ENCODE data around the gene PLA2G4B.

PLA2G4B gene

GRCh38 chr15:41869770-41870688 is 31.4 kb downstream of the PLA2G4B start:
- no peak for DNase-seq (ENCODE audit: low read depth in 2 of 2)

GRCh38 chr15:41870689-41871081 is 32.0 kb downstream of the PLA2G4B start:
- peak in 1 of 2 donors; percentile 7 for DNase-seq (ENCODE audit: low read depth in 2 of 2)

DNA sequence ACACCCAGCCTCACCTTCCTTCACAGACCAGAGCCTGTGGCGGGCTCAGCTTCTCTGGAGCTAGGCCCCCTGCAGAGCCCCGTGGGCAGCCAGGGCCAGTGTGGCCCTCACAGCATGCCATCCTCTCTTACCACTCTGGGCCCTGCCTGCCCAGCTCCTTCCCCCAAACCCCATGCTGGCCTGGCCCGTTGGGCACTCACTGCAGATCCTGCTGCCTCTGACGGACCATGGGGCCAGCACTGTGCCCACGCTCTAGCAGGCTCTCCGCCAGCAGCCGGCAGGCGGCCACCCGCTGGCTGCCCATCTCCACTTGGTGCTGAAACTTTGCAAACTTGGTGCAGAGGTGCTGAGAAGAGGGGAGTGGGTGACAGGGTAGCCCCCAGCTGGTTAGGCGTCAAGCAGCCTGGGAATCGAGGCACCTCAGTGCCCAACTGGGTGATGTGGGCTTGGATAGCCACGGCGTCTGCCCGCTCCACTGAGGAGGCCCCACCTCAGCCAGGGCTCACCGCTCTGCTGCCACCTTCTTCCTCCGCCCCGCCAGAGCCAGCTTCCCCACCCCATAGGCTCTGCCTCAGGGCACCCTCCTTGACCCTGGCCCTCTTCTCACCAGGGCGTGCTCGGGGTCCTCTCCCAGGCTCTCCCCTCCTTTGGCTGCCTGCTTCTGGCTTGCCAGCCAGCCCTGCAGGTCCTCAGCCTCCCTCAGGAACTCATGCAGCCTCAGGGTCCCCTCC is 32.7 kb downstream of the PLA2G4B start:
- no peak for DNase-seq (ENCODE audit: low read depth in 2 of 2)

DNA sequence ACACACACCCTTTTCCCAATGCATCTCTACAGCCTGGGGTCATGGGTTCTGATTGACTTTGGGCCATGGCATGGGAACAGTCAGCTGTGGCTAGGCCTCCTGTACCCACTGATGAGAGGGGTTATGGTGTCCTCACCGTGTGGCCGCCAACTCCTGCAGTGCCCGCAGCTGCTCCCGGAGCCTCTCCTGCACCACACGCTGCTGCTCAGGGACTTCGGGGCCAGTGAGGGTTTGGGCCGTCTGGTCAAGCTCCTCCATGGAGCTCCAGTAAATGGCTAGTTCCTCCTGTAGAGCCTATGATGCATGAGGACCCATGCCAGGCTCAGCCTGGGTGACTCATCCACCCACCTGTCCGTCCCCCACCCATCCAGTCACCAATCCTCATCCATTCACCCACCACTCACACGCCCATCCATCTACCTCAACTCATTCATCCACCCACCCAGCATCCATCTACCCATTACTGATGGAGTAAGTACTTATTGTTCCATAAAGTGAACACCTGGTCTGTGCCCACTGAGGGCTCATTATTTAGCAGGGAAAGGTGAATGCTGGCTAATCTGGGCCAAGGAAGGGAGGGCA is 33.6 kb downstream of the PLA2G4B start:
- no peak for DNase-seq (ENCODE audit: low read depth in 2 of 2)

DNA sequence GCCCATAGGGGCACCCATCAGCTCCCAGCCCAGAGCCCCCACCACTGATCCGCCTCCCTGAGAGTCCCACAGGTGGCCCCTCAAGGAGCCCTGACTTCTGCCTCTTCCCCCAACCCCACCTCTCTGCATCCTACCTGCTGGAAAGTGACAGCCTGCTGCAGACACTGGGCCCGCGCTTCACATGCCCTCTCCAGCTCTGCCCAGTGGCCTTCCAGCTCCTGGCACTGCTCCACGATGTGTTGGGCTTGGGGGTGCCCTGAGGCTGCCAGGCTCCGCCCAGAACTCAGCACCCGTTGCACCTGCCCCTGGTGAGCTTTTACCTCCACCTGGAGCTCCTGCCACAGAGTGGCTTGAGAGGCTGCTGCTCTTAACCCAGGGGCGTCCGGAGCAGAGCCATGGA is 35.1 kb downstream of the PLA2G4B start:
- no peak for DNase-seq (ENCODE audit: low read depth in 2 of 2)

DNA sequence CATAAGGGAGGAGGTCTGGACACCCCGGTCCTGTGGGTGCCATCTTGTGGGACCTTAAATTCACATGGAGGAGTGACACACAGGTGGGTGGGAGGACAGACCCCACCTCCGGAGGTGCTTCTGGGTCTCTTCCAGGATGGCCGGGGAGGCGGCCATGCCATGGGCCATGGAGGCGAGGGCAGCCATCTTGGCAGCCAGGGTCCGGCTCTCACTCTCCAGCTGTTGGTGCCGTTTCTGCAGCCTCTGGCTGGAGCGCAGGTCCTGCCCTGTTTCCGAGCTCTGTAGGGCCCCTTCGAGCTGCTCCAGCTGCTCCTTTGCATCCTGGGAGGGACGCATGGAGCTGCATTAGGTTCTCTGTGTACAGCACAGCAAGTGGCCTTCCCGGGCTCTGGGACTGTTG is 36.1 kb downstream of the PLA2G4B start:
- no peak for DNase-seq (ENCODE audit: low read depth in 2 of 2)

DNA sequence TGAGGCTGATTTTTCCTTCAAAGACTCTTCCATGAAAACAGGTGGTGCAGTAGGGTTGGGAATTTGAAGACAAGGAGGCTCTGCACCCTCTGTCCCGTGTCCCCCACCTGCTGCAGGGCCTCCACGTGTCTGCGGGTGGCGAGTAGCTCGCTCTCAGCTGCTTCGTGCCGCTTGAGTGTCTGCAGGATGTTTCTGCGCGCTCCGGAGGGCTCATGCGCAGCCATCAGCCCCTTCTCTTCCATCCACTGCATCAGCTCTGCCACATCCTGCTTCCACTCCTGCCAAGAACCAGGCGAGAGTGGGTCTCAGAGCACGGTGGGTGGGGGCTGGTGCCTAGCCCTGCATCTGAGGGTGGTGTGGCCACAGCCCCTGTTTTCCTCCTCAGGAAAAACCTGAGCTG is 37.4 kb downstream of the PLA2G4B start:
- DNase-seq (ENCODE audit: low read depth in 2 of 2), result no peak

GRCh38 chr15:41876689-41877088 is 38.0 kb downstream of the PLA2G4B start:
- DNase-seq (ENCODE audit: low read depth in 2 of 2), result no peak

GRCh38 chr15:41877631-41878354 is 39.1 kb downstream of the PLA2G4B start:
- DNase-seq (ENCODE audit: low read depth in 2 of 2), result no peak

DNA sequence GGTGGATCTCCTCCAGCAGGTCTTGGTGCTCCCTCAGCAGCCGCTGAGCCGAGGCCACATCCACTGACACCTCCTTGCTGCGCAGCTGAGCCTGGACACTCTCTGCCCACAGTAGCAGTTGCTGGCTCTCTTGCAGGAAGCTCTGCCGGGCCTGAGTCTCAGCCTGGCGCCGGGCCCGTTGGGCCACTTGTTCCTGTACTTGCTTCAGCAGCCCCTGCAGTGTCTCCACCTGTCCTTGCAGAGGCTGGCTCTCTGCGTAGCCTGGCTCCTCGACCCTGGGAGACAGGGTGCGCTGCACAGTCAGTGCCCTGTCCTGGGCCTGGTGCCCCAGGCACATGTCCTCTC is 39.7 kb downstream of the PLA2G4B start:
- no peak for DNase-seq (ENCODE audit: low read depth in 2 of 2)

DNA sequence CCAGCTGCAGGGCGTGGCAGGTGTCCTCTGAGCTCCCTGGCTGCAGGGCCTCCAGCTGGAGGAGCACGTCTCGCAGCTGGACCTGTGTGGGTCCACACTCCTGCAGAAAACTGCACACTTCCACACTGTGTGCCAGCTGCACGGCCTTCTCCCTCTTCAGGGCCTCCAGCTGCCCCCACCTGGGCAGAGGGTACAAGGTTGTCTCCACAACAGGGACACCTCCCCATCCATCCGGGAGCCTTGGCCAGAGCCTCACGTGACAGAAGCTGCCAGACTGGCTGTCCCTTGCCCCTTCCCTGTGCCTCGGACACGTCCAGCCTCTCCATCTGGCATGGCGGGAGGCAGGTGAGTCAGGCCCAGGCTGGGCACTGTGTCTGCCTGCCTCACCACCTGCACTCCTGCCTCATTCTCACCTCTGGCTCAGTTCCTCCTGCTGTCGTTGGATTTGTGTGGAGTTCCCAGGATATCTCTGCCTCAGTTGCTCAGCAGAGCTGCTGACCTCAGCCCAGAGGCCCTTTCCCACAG is 40.7 kb downstream of the PLA2G4B start:
- DNase-seq (ENCODE audit: low read depth in 2 of 2), result no peak

DNA sequence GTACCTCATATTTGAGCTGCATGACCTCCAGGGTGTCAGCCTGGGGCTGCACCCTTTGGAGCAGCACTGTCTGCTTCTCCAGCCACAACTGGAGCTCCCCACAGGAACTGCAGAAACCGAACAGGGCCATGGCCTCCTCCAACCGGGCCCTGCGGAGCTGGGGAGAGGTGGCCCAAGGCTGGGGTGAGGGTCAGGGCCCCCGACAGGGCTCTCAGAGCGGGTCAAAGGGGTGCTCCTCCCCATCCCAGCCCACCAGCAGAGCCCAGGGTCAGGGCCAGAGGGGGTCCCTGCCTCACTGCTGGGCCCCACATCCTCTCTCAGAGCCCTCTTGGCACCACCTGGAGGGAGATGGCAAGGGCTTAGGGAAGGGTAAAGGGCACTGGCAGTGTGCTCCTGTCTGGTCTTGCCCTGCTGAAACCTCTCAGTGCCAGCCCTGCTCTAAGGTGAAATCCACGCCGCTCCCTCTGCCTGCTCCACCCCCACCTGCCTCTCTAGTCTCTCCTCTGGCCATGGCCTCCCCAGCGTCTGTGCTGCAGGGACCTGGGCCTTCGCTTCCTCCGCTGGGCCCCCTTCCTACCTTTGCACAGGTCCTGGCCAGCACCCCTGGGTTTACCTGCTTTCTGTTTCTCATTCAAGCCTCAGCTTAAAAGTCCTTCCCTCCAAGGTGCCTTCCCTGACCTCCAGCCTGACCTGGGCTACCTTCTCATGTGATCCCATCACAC is 41.7 kb downstream of the PLA2G4B start:
- DNase-seq (ENCODE audit: low read depth in 2 of 2), result no peak

DNA sequence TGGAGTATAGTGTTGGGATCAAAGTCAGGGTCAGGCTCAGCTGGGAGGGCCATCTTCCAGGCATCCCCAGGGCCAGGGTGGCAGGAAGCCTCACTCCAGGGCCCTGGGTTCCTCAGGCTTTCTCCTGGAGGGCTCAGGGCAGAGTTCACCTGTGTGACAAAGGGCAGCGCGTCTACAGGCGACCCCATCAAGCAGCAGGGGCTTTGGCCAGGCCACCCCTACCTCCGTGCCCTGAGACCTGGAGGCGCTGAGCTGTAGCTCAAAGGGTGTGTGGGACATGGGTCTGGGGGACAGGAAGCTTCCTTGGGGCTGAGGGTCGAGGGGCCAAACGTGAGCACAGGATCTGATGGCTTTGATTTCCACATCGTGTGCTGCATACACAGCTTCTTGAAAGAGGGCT is 42.4 kb downstream of the PLA2G4B start:
- DNase-seq (ENCODE audit: low read depth in 2 of 2), result no peak

DNA sequence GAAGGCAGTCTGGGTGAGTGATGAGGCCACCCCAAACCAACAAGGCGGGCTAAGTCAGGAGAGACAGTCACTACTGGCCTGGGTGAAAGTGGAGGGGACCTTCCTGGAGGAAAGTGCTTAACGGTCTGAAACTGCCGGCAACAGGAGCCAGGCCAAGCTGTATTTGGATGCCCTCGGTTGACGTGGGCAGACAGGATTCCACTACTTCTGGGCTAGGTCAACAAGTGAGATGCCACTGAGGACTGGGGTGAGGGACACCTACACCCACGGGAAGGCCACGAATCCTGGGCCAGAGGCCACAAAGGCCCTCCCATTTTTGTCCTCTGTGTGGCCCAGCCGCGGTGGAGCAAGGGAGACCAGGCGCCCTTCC is 42.9 kb downstream of the PLA2G4B start:
- no peak for DNase-seq (ENCODE audit: low read depth in 2 of 2)

- no peak for DNase-seq (ENCODE audit: low read depth in 2 of 2)
Measured at GRCh38 chr15:41881920-41882688, 43.5 kb downstream of the PLA2G4B start.

- no peak for DNase-seq (ENCODE audit: low read depth in 2 of 2)
Measured at GRCh38 chr15:41882689-41883483, 44.2 kb downstream of the PLA2G4B start.

GRCh38 chr15:41883484-41883825 is 44.8 kb downstream of the PLA2G4B start:
- no peak for DNase-seq (ENCODE audit: low read depth in 2 of 2)

- no peak for DNase-seq (ENCODE audit: low read depth in 2 of 2)
Measured at GRCh38 chr15:41884458-41884857, 45.8 kb downstream of the PLA2G4B start.

- no peak for DNase-seq (ENCODE audit: low read depth in 2 of 2)
Measured at GRCh38 chr15:41885321-41885720, 46.7 kb downstream of the PLA2G4B start.

- DNase-seq (ENCODE audit: low read depth in 2 of 2), result no peak
Measured at GRCh38 chr15:41885841-41886240, 47.2 kb downstream of the PLA2G4B start.

Data from stimulated activated CD4-positive, alpha-beta T cell treated with anti-CD3 and anti-CD28 coated beads, Interleukin-1b, Interleukin-23, amount 100 ng/mL, for 1 hour (primary cell).